Measurements from ENCODE around the gene CCPG1.

GRCh38 chr15:55457401-55458022 is 49.4 kb upstream of the CCPG1 start:
- no peak for TF ChIP-seq BCL11B (tag by site-specific recombination; IDR thresholded peaks at IDR 0.05; ENCODE audit: low read depth)
- TF ChIP-seq YY1 (tag by site-specific recombination; IDR thresholded peaks at IDR 0.05) = no peak
